Natural killer cell (primary cell): ENCODE data around the gene NFIL3. TPM values are rescaled to one million over a fixed set of nuclear protein-coding genes. Genes with fewer than 3 reads are reported as not detected.
"Not testable (repeated sequence)": the region's sequence is repeated elsewhere in the genome, so short reads cannot be mapped to it uniquely, and the experiment has no call there.

Experiments used
- ATAC-seq, 3 donors: fragments of 150-1000 bp in 2 of 3; fragments of 200-7000 bp in 1 of 3; cut with Tn5 transposase; 1 replicate in 1 of 3; 2 replicates in 2 of 3; pipeline ENCODE4 v1.10.0; 2021; ENCODE audit warnings: mild to moderate bottlenecking in 2 of 3, moderate library complexity in 2 of 3
- DNase-seq, 2 donors: peaks; one replicate each; pipeline versions ENCODE4 v3.0.0 to v3.0.0-alpha.2; 2013 to 2021; ENCODE audit warnings: mixed read lengths in 1 of 2
- H3K27ac ChIP-seq: one replicate; pipeline ENCODE4 v1.5.1; 2013; ENCODE audit warnings: mild to moderate bottlenecking, low read length
- H3K27me3 ChIP-seq: one replicate; pipeline ENCODE4 v1.6.1; 2013; ENCODE audit warnings: low read length; ENCODE audit not compliant: control insufficient read depth, insufficient read depth
- H3K36me3 ChIP-seq: one replicate; pipeline ENCODE4 v1.6.1; 2013; ENCODE audit warnings: low read length; ENCODE audit not compliant: control insufficient read depth, insufficient read depth
- H3K4me1 ChIP-seq: one replicate; pipeline ENCODE4 v1.6.1; 2013; ENCODE audit warnings: low read length; ENCODE audit not compliant: control insufficient read depth, insufficient read depth
- H3K4me3 ChIP-seq: one replicate; pipeline ENCODE4 v1.5.1; 2013; ENCODE audit warnings: low read length
- H3K9me3 ChIP-seq: one replicate; pipeline ENCODE4 v1.6.1; 2013; ENCODE audit warnings: low read length; ENCODE audit not compliant: control insufficient read depth, insufficient read depth
- H3K27ac Mint-ChIP-seq, 2 donors: one replicate each; pipeline ENCODE4 v1.8.0; 2022; ENCODE audit warnings: mild to moderate bottlenecking in 2 of 2, mixed read lengths in 2 of 2, moderate library complexity in 1 of 2
- H3K27me3 Mint-ChIP-seq, 2 donors: one replicate each; pipeline ENCODE4 v1.8.0; 2022; ENCODE audit warnings: low read depth in 2 of 2, mixed read lengths in 2 of 2
- H3K36me3 Mint-ChIP-seq: one replicate; pipeline ENCODE4 v1.8.0; 2022; ENCODE audit warnings: mixed read lengths
- H3K4me1 Mint-ChIP-seq, 2 donors: one replicate each; pipeline ENCODE4 v1.8.0; 2022; ENCODE audit warnings: mixed read lengths in 2 of 2
- H3K4me3 Mint-ChIP-seq: one replicate; pipeline ENCODE4 v1.8.0; 2022; ENCODE audit warnings: mild to moderate bottlenecking, moderate library complexity, mixed read lengths
- H3K9me3 Mint-ChIP-seq, 2 donors: one replicate each; pipeline ENCODE4 v1.8.0; 2022; ENCODE audit warnings: mixed read lengths in 2 of 2
- WGBS: methylation state at CpG from one replicate; pipeline ENCODE4 v1.1.7; 2013; ENCODE audit warnings: missing lambda C conversion rate; ENCODE audit not compliant: insufficient coverage; 5-methylcytosine and 5-hydroxymethylcytosine counted together
- intact Hi-C: fragments of 100-400 bp; cut with micrococcal nuclease; formaldehyde crosslinking; loops from one replicate; pipeline ENCODE4 v1.14.2; 2022
- total RNA-seq, 4 donors: library from RNA; stranded (reverse); fragments of 120-200 nt in 1 of 4; gene quantifications; one replicate each; pipeline versions ENCODE4 v1.2.3 to v1.2.4, GENCODE V29; 2013 to 2022
- TF ChIP-seq, protein P1 (sequence below): fragments of 200-600 bp; IDR thresholded peaks from one replicate; pipeline ENCODE4 v1.8.0; 2022; ENCODE audit warnings: antibody characterized with exemption

The NFIL3 gene
- total RNA-seq, 3 donors from 2014 or later (not counting 1 experiment from before 2014, with no cell fraction given): 94.6 to 98.0 (median 97.0) TPM

GRCh38 chr9:91374939-91375338, 48.7 kb downstream of the NFIL3 start:
- intact Hi-C loops: loop anchor here (5.0 kb wide), 1 partner anchor 42 kb away; no protein-coding TSS in a partner anchor
- H3K36me3 Mint-ChIP-seq: no peaks in the 10 kb centered on the region
- no peaks in the 10 kb centered on the region for H3K9me3 Mint-ChIP-seq
- H3K27me3 Mint-ChIP-seq: no peaks in the 10 kb centered on the region
- no peak overlapping the region for H3K4me3 Mint-ChIP-seq
- no peak for DNase-seq
- H3K27ac Mint-ChIP-seq: no peak overlapping the region
- H3K27ac ChIP-seq: no peak overlapping the region
- ATAC-seq: no peak
- WGBS: 97% methylated on average over 2 of the region's 3 CpGs
- H3K9me3 ChIP-seq: no peaks in the 10 kb centered on the region
- H3K4me1 Mint-ChIP-seq: peaks cover 18 to 19% of the 10 kb centered on the region in 2 donors
- no peak overlapping the region for H3K4me3 ChIP-seq
- H3K4me1 ChIP-seq: peaks cover 16% of the 10 kb centered on the region
- TF ChIP-seq, protein P1, sequence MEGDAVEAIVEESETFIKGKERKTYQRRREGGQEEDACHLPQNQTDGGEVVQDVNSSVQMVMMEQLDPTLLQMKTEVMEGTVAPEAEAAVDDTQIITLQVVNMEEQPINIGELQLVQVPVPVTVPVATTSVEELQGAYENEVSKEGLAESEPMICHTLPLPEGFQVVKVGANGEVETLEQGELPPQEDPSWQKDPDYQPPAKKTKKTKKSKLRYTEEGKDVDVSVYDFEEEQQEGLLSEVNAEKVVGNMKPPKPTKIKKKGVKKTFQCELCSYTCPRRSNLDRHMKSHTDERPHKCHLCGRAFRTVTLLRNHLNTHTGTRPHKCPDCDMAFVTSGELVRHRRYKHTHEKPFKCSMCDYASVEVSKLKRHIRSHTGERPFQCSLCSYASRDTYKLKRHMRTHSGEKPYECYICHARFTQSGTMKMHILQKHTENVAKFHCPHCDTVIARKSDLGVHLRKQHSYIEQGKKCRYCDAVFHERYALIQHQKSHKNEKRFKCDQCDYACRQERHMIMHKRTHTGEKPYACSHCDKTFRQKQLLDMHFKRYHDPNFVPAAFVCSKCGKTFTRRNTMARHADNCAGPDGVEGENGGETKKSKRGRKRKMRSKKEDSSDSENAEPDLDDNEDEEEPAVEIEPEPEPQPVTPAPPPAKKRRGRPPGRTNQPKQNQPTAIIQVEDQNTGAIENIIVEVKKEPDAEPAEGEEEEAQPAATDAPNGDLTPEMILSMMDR: no peak
- H3K27me3 ChIP-seq: no peaks in the 10 kb centered on the region
- H3K36me3 ChIP-seq: no peaks in the 10 kb centered on the region

DNA sequence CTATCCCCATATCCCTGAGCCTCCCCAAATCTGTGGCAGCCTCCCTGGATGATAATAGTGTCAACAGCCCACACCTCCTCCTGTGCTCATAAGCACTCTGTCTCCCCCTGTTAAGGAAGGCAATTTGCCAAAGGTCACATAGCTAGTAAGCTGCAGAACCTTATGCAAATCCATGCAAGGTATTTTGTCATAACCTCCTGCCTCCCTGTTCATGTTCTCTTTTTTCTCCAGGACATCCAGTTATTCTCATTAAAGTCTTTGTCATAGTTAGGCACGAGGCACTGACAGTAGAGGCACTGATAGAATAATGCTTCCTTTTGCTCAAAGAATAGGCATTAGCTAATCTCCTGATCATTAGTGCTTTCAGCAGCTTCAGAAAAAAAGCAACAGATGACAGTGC, 51.7 kb downstream of the NFIL3 start:
- WGBS: 93% methylated on average over 1 of the region's 1 CpG

DNA sequence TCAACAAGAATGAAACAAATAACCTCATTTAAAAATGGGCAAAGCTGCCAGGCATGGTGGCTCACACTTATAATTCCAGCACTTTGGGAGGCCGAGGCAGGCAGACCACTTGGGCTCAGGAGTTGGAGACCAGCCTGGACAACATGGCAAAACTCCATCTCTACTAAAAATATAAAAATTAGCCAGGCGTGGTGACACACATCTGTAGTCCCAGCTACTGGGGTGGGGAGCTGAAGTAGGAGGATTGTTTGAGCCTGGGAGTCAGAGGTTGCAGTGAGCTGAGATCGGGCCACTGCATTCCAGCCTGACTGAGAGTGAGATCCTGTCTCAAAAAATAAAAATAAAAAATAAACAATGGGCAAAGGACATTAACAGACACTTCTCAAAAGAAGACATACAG, 53.6 kb downstream of the NFIL3 start:
- H3K27me3 ChIP-seq, H3K27ac Mint-ChIP-seq, intact Hi-C loops, H3K4me1 Mint-ChIP-seq, H3K9me3 ChIP-seq, H3K9me3 Mint-ChIP-seq, DNase-seq, H3K36me3 Mint-ChIP-seq, H3K27ac ChIP-seq, H3K4me3 Mint-ChIP-seq, H3K27me3 Mint-ChIP-seq, ATAC-seq, H3K36me3 ChIP-seq, H3K4me1 ChIP-seq, H3K4me3 ChIP-seq: not testable (repeated sequence)
- 93% methylated on average over 3 of the region's 3 CpGs for WGBS

More for the DNA sequence above, 51.7 kb downstream of the NFIL3 start:
- Mint-ChIP-seq H3K4me1 (peaks cover 12 to 19% of the 10 kb centered on the region in 2 donors), H3K4me3 (no peak overlapping the region), H3K27me3 (peaks cover 0 to 2% of the 10 kb centered on the region in 2 donors), H3K36me3 (no peaks in the 10 kb centered on the region), H3K9me3 (no peaks in the 10 kb centered on the region), H3K27ac (no peak overlapping the region)
- Histone ChIP-seq H3K9me3 (no peaks in the 10 kb centered on the region), H3K36me3 (no peaks in the 10 kb centered on the region), H3K27me3 (no peaks in the 10 kb centered on the region), H3K4me3 (no peak overlapping the region), H3K4me1 (peaks cover 16% of the 10 kb centered on the region), H3K27ac (no peak overlapping the region)
- intact Hi-C loops: no loop called here
- ATAC-seq (no peak), DNase-seq (no peak)
- TF ChIP-seq, protein P1: no peak

GRCh38 chr9:91364702-91365101, 58.9 kb downstream of the NFIL3 start:
- no peaks in the 10 kb centered on the region for H3K9me3 ChIP-seq
- TF ChIP-seq, protein P1: no peak
- H3K27ac ChIP-seq: no peak overlapping the region
- no peak overlapping the region for H3K4me3 ChIP-seq
- intact Hi-C loops: loop anchor here (10.0 kb wide), 1 partner anchor 270 kb away; no protein-coding TSS in a partner anchor
- H3K9me3 Mint-ChIP-seq: no peaks in the 10 kb centered on the region
- H3K4me1 ChIP-seq: peaks cover 14% of the 10 kb centered on the region
- peaks cover 0 to 2% of the 10 kb centered on the region in 2 donors for H3K27me3 Mint-ChIP-seq
- no peak overlapping the region for H3K27ac Mint-ChIP-seq
- 99% methylated on average over 3 of the region's 3 CpGs for WGBS
- DNase-seq (no peak), ATAC-seq (no peak)
- peak overlapping the region; percentile 25 for H3K4me3 Mint-ChIP-seq
- H3K27me3 ChIP-seq: no peaks in the 10 kb centered on the region
- H3K36me3 ChIP-seq: no peaks in the 10 kb centered on the region
- H3K4me1 Mint-ChIP-seq: peaks cover 17 to 22% of the 10 kb centered on the region in 2 donors
- no peaks in the 10 kb centered on the region for H3K36me3 Mint-ChIP-seq
